GM20000 (cell line): ENCODE measurements around the gene ZMAT5.

Experiments used
- DNase-seq: peaks from one replicate; pipeline ENCODE4 v3.0.0; 2012; ENCODE audit warnings: low spot score
- CTCF ChIP-seq: IDR thresholded peaks from 2 replicates; pipeline ENCODE4 v1.5.1; 2012; ENCODE audit warnings: mild to moderate bottlenecking, control low read depth; ENCODE audit errors: extremely low read depth, missing control alignments

Gene ZMAT5

GRCh38 chr22:29719899-29720645 lies 46.7 kb downstream of the ZMAT5 start, which contains the start of gene CABP7:
TSS of gene CABP7 (plus strand) at chr22:29720003. CDS start at chr22:29720425, 422 bp downstream.
- no peak for DNase-seq
- TF ChIP-seq CTCF: no peak

- DNase-seq: no peak
- TF ChIP-seq CTCF: no peak
These were observed 47.6 kb downstream of the ZMAT5 start for GRCh38 chr22:29718949-29719898.

- TF ChIP-seq CTCF: no peak
- DNase-seq: no peak
These were observed 49.0 kb downstream of the ZMAT5 start for GRCh38 chr22:29717789-29718188.

GRCh38 chr22:29716814-29717545 lies 49.8 kb downstream of the ZMAT5 start:
- TF ChIP-seq CTCF: no peak
- DNase-seq: peak; percentile 71

- TF ChIP-seq CTCF: no peak
- DNase-seq: no peak
These were observed 51.1 kb downstream of the ZMAT5 start for GRCh38 chr22:29715705-29716104.

- DNase-seq: no peak
- no peak for TF ChIP-seq CTCF
These were observed 51.6 kb downstream of the ZMAT5 start for GRCh38 chr22:29715240-29715639.
